HL-60 (cell line): ENCODE measurements around the gene HCFC1R1.

ENCODE experiments used
- DNase-seq, 2 experiments: peaks; one replicate each; pipeline ENCODE4 v3.0.0-alpha.2; 2010 to 2020; ENCODE audit warnings: low read depth in 1 of 2, low spot score in 1 of 2
- H3K27ac ChIP-seq: fragments of 250-450 bp; sonication (Bioruptor Pico); replicated peaks from 2 replicates; pipeline ENCODE4 v1.5.1; 2020; ENCODE audit warnings: mild to moderate bottlenecking, moderate library complexity
- H3K27me3 ChIP-seq: fragments of 250-450 bp; sonication (Bioruptor Pico); 2 replicates; pipeline ENCODE4 v1.5.1; 2021; ENCODE audit warnings: mild to moderate bottlenecking, moderate library complexity; ENCODE audit not compliant: insufficient read depth, poor library complexity, severe bottlenecking
- H3K4me3 ChIP-seq: replicated peaks from 2 replicates; pipeline ENCODE4 v1.5.1; 2011; ENCODE audit warnings: mild to moderate bottlenecking, control low read depth, low read length; ENCODE audit not compliant: insufficient read depth
- CTCF ChIP-seq: IDR thresholded peaks from one replicate; pipeline ENCODE4 v1.5.1; 2011; ENCODE audit warnings: low read length, control low read depth, inconsistent platforms; ENCODE audit not compliant: insufficient read depth
- GABPA ChIP-seq: IDR thresholded peaks from 2 replicates; pipeline ENCODE4 v1.6.1; 2012; ENCODE audit warnings: low read depth
- POLR2AphosphoS5 ChIP-seq: IDR thresholded peaks from 2 replicates; pipeline ENCODE4 v1.6.1; 2012; ENCODE audit warnings: low read depth
- REST ChIP-seq: IDR thresholded peaks from 2 replicates; pipeline ENCODE4 v1.6.1; 2012; ENCODE audit warnings: low read depth; ENCODE audit not compliant: insufficient replicate concordance
- SPI1 ChIP-seq: IDR thresholded peaks from 2 replicates; pipeline ENCODE4 v1.6.1; 2012; ENCODE audit warnings: low read depth, mild to moderate bottlenecking, borderline replicate concordance

Gene HCFC1R1

GRCh38 chr16:3013998-3014690, 9.6 kb downstream of the HCFC1R1 start:
- Histone ChIP-seq H3K27me3 (no peaks in the 10 kb centered on the region), H3K27ac (no peak overlapping the region)
- no peak for TF ChIP-seq GABPA
- TF ChIP-seq REST, result no peak
- no peak for TF ChIP-seq CTCF
- TF ChIP-seq POLR2AphosphoS5, result no peak
- no peak for TF ChIP-seq SPI1

GRCh38 chr16:3013491-3013951, 10.2 kb downstream of the HCFC1R1 start:
- Histone ChIP-seq H3K27ac (no peak overlapping the region), H3K27me3 (no peaks in the 10 kb centered on the region), H3K4me3 (no peak overlapping the region)
- TF ChIP-seq GABPA, result no peak
- TF ChIP-seq CTCF, result no peak
- TF ChIP-seq REST, result no peak
- no peak for TF ChIP-seq SPI1
- TF ChIP-seq POLR2AphosphoS5, result no peak
- DNase-seq, result no peak

More at GRCh38 chr16:3013998-3014690, 9.6 kb downstream of the HCFC1R1 start:
- H3K4me3 ChIP-seq, result no peak overlapping the region
- no peak for DNase-seq

GRCh38 chr16:3012828-3013420, 10.8 kb downstream of the HCFC1R1 start, which contains the start of gene CLDN9:
CLDN9 (plus strand) TSS chr16:3012923; CDS start chr16:3013363, 440 bp downstream.
- Histone ChIP-seq H3K4me3 (no peak within 1 kb of the TSS), H3K27ac (no peak within 1 kb of the TSS), H3K27me3 (no peaks in the 10 kb centered on the region)
- TF ChIP-seq GABPA, result no peak
- no peak for TF ChIP-seq CTCF
- no peak for TF ChIP-seq SPI1
- no peak for TF ChIP-seq POLR2AphosphoS5
- TF ChIP-seq REST, result no peak
- no peak for DNase-seq
